Germinal center (tissue), 1 donor: ENCODE measurements around the gene IL17A.

ENCODE experiments used
- DNase-seq: peaks from one replicate; pipeline ENCODE4 v3.0.0; 2012; ENCODE audit warnings: mixed read lengths, low spot score

Gene IL17A

GRCh38 chr6:52216932-52217575 lies 30.9 kb downstream of the IL17A start:
- no peak for DNase-seq

- DNase-seq: no peak
Measured at GRCh38 chr6:52217761-52218160, 31.6 kb downstream of the IL17A start.

GRCh38 chr6:52221302-52221701 lies 35.1 kb downstream of the IL17A start:
- DNase-seq: no peak

- no peak for DNase-seq
Measured at GRCh38 chr6:52227495-52227894, 41.3 kb downstream of the IL17A start.

- no peak for DNase-seq
Measured at GRCh38 chr6:52230685-52231084, 44.5 kb downstream of the IL17A start.

GRCh38 chr6:52231406-52232127 lies 45.4 kb downstream of the IL17A start:
- DNase-seq: no peak

- DNase-seq: no peak
Measured at GRCh38 chr6:52233005-52233404, 46.8 kb downstream of the IL17A start.

GRCh38 chr6:52233975-52234823 lies 48.0 kb downstream of the IL17A start:
- DNase-seq: no peak
